HFF-Myc (cell line): ENCODE measurements around the gene RFC2.
A peak's percentile ranks its signal among the peaks of the same experiment; 100 is the strongest.
"Not testable (repeated sequence)": the region's sequence is repeated elsewhere in the genome, so short reads cannot be mapped to it uniquely, and the experiment has no call there.

Experiments
- DNase-seq: peaks from one replicate; pipeline ENCODE4 v3.0.0-alpha.2; 2011; ENCODE audit warnings: low read depth; ENCODE audit errors: extremely low read depth
- H3K4me3 ChIP-seq: replicated peaks from 2 replicates; pipeline ENCODE4 v1.5.1; 2011; ENCODE audit warnings: low read depth, mild to moderate bottlenecking, control low read depth, low read length
- TF ChIP-seq, protein P1 (sequence below): IDR thresholded peaks from 2 replicates; pipeline ENCODE4 v1.5.1; 2012; ENCODE audit warnings: mild to moderate bottlenecking, low read depth, low read length, control low read depth; ENCODE audit errors: missing control alignments

Gene RFC2

GRCh38 chr7:74258639-74259038, 4.4 kb upstream of the RFC2 start:
- H3K4me3 ChIP-seq = no peak overlapping the region
- no peak for DNase-seq
- TF ChIP-seq, protein P1, sequence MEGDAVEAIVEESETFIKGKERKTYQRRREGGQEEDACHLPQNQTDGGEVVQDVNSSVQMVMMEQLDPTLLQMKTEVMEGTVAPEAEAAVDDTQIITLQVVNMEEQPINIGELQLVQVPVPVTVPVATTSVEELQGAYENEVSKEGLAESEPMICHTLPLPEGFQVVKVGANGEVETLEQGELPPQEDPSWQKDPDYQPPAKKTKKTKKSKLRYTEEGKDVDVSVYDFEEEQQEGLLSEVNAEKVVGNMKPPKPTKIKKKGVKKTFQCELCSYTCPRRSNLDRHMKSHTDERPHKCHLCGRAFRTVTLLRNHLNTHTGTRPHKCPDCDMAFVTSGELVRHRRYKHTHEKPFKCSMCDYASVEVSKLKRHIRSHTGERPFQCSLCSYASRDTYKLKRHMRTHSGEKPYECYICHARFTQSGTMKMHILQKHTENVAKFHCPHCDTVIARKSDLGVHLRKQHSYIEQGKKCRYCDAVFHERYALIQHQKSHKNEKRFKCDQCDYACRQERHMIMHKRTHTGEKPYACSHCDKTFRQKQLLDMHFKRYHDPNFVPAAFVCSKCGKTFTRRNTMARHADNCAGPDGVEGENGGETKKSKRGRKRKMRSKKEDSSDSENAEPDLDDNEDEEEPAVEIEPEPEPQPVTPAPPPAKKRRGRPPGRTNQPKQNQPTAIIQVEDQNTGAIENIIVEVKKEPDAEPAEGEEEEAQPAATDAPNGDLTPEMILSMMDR = no peak

DNA sequence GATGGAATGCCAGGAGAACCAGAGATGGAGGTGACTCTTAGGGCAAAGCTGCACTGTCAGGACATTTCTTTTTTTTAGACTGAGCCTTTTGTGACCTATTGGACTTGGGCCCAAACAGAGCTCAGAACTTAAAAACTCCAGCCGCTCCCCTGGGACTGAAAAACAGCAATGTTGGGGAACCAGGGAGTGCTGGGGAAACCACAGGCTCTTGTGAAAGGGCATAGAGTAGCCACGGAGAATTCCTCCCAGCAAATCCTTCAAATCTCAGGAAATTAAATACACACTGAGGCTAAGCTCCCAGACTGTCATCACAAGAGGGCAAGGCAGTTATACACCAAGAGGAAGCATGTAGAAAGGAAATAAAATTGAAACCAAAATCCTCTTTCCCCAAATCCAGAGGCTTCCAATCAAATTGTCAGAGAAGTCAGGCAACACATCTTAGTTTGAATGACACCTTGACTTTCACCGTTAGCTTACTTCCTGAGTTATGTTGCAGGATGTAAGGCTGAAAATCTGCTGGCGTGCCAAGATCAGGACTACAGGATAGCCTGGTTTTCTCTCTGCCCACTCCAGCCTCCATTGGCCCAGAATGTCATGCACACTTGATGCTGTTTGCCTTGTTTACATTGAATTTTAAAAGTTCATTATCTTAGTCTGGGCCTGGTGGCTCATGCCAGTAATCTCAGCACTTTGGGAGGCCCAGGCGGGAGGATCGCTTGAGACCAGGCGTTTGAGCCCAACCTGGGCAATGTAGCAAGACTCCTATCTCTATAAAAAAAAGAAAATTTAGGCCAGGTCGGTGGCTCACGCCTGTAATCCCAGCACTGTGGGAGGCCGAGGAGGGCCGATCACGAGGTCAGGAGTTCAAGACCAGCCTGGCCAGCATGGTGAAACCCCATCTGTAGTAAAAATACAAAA, 2.6 kb upstream of the RFC2 start:
- DNase-seq = no peak
- no peak overlapping the region for H3K4me3 ChIP-seq
- TF ChIP-seq, protein P1 = no peak

GRCh38 chr7:74255461-74255860, 1.3 kb upstream of the RFC2 start:
- H3K4me3 ChIP-seq = peak overlapping the region; percentile 93

DNA sequence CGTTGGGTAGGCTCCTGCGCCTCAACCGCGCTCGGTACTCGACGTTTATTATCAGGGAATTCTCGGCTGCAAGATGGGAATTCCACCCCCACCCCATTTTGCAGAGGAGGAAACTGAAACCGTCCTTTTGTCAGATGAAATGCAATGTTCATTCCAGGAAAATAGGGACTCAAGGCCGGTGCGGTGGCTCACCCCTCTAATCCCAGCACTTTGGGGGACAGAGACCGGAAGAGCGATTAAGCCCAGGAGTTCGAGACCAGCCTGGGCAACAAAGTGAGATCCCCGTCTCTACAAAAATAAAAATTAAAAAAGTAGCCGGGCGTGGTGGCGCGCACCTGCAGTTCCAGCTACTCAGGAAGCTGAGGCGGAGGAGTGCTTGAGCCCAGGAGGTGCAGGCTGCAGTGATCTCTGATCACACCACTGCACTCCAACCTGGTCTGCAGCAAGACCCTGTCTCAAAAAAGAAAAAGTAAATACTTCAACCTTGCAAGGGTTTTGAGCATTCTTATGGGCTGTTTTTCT, 720 bp upstream of the RFC2 start:
- no peak for DNase-seq
- TF ChIP-seq, protein P1 = no peak
- peak overlapping the region; percentile 93 for H3K4me3 ChIP-seq

More at GRCh38 chr7:74255461-74255860, 1.3 kb upstream of the RFC2 start:
- not testable (repeated sequence) for DNase-seq

GRCh38 chr7:74253835-74254128, 417 bp downstream of the RFC2 start:
- TF ChIP-seq, protein P1 = no peak
- DNase-seq = no peak
- H3K4me3 ChIP-seq = peak overlapping the region; percentile 93

- no peak for DNase-seq
- peak overlapping the region; percentile 93 for H3K4me3 ChIP-seq
- TF ChIP-seq, protein P1 = no peak
These were observed 868 bp downstream of the RFC2 start for GRCh38 chr7:74253331-74253730.

GRCh38 chr7:74252893-74253292, 1.3 kb downstream of the RFC2 start:
- H3K4me3 ChIP-seq = peak overlapping the region; percentile 93
- TF ChIP-seq, protein P1 = no peak
- DNase-seq = no peak

GRCh38 chr7:74249058-74249457, 5.1 kb downstream of the RFC2 start:
- not testable (repeated sequence) for DNase-seq, H3K4me3 ChIP-seq
